ENCODE measurements around the gene PPP4R4.

DNA sequence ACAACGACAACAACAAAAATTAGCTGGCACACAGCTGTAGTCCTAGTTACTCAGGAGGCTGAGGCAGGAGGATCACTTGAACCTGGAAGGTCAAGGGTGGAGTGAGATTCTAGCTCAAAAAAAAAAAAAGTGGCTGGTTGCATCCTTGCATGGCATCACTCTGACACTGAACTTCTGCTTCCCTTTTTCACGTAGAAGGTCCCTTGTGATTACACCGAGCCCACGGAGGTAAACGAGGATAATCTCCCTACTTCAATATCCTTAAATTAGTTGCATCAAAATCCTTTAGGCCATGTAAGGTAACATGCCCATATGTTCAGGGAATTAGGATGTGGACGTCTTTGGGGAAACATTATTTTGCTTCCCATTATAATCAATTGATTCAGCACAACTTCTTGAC, 4.0 kb upstream of the PPP4R4 start:
- TF ChIP-seq, protein P1, sequence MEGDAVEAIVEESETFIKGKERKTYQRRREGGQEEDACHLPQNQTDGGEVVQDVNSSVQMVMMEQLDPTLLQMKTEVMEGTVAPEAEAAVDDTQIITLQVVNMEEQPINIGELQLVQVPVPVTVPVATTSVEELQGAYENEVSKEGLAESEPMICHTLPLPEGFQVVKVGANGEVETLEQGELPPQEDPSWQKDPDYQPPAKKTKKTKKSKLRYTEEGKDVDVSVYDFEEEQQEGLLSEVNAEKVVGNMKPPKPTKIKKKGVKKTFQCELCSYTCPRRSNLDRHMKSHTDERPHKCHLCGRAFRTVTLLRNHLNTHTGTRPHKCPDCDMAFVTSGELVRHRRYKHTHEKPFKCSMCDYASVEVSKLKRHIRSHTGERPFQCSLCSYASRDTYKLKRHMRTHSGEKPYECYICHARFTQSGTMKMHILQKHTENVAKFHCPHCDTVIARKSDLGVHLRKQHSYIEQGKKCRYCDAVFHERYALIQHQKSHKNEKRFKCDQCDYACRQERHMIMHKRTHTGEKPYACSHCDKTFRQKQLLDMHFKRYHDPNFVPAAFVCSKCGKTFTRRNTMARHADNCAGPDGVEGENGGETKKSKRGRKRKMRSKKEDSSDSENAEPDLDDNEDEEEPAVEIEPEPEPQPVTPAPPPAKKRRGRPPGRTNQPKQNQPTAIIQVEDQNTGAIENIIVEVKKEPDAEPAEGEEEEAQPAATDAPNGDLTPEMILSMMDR (IDR thresholded peaks at IDR 0.05) = no peak
- no peak for TF ChIP-seq POLR2A (IDR thresholded peaks at IDR 0.05)
